HepG2 (cell line): Measurements from ENCODE around the gene PMVK. TPM values are rescaled to one million over a fixed set of nuclear protein-coding genes. Genes with fewer than 3 reads are reported as not detected.
A peak's percentile ranks its signal among the peaks of the same experiment; 100 is the strongest.

ENCODE experiments used
- JUN ChIP-seq: sonication (generic); formaldehyde crosslinking; IDR thresholded peaks from 2 replicates; pipeline ENCODE4 v1.4.0; 2020; ENCODE audit warnings: mild to moderate bottlenecking, missing genetic modification reagents
- KDM5B ChIP-seq: sonication (generic); formaldehyde crosslinking; IDR thresholded peaks from 2 replicates; pipeline ENCODE4 v1.4.0; 2020; ENCODE audit warnings: missing genetic modification reagents, mild to moderate bottlenecking, borderline replicate concordance
- KLF11 ChIP-seq: IDR thresholded peaks from 2 replicates; pipeline ENCODE4 v1.6.1; 2016; ENCODE audit warnings: missing compliant biosample characterization
- KMT2A ChIP-seq: sonication (generic); formaldehyde crosslinking; IDR thresholded peaks from 2 replicates; pipeline ENCODE4 v1.4.0; 2020; ENCODE audit warnings: missing genetic modification reagents
- NFRKB ChIP-seq: fragments of 450-650 bp; IDR thresholded peaks from 2 replicates; pipeline ENCODE4 v1.6.1; 2017
- PAWR ChIP-seq: sonication (generic); formaldehyde crosslinking; IDR thresholded peaks from 2 replicates; pipeline ENCODE4 v1.4.0; 2020; ENCODE audit warnings: missing genetic modification reagents, mild to moderate bottlenecking, borderline replicate concordance
- RXRA ChIP-seq: sonication (generic); formaldehyde crosslinking; IDR thresholded peaks from 2 replicates; pipeline ENCODE4 v1.5.1; 2020; ENCODE audit warnings: missing genetic modification reagents
- RXRB ChIP-seq: IDR thresholded peaks from 2 replicates; pipeline ENCODE4 v1.6.1; 2016; ENCODE audit warnings: borderline replicate concordance, missing genetic modification reagents, missing compliant biosample characterization
- SMAD1 ChIP-seq: sonication (generic); formaldehyde crosslinking; IDR thresholded peaks from 2 replicates; pipeline ENCODE4 v1.4.0; 2020; ENCODE audit warnings: missing genetic modification reagents, low read depth, mild to moderate bottlenecking, borderline replicate concordance
- SMAD3 ChIP-seq: sonication (generic); formaldehyde crosslinking; IDR thresholded peaks from 2 replicates; pipeline ENCODE4 v1.4.0; 2020; ENCODE audit warnings: missing genetic modification reagents
- SP140L ChIP-seq: sonication (generic); formaldehyde crosslinking; IDR thresholded peaks from 2 replicates; pipeline ENCODE4 v1.4.0; 2020; ENCODE audit warnings: missing genetic modification reagents, borderline replicate concordance
- YEATS4 ChIP-seq: sonication (generic); formaldehyde crosslinking; IDR thresholded peaks from 2 replicates; pipeline ENCODE4 v1.4.0; 2020; ENCODE audit warnings: missing genetic modification reagents, borderline replicate concordance
- ZNF136 ChIP-seq: sonication (generic); formaldehyde crosslinking; IDR thresholded peaks from 2 replicates; pipeline ENCODE4 v1.8.1; 2022; ENCODE audit warnings: low read depth, mild to moderate bottlenecking, moderate library complexity, missing genetic modification reagents
- ZNF549 ChIP-seq: sonication (generic); formaldehyde crosslinking; IDR thresholded peaks from 2 replicates; pipeline ENCODE4 v1.5.0; 2020; ENCODE audit warnings: missing genetic modification reagents
- ZNF552 ChIP-seq: sonication (generic); formaldehyde crosslinking; IDR thresholded peaks from 2 replicates; pipeline ENCODE4 v1.9.0; 2022; ENCODE audit warnings: missing genetic modification reagents, mild to moderate bottlenecking, borderline replicate concordance
- polyA plus RNA-seq, 8 experiments: library from polyadenylated mRNA; depleted of rRNA in 3 of 8; stranded (reverse) in 7 of 8; unstranded in 1 of 8; fragments of >200 nt; fragmentation: Illumina TruSeq in 4 of 8; extraction: Trizol in 4 of 8; gene quantifications; 2 replicates each; pipeline versions ENCODE4 v1.2.1 to v1.2.3, GENCODE V29; 2011 to 2016; ENCODE audit warnings: low read depth in 4 of 8, missing spikeins in 1 of 8, mixed read lengths in 1 of 8; ENCODE audit not compliant: insufficient read depth in 1 of 8
- total RNA-seq, 5 experiments: library from RNA; depleted of rRNA; stranded (reverse); fragments of >200 nt; fragmentation: Illumina TruSeq; extraction: Trizol; gene quantifications; 2 replicates each; pipeline ENCODE4 v1.2.3, GENCODE V29; 2016; ENCODE audit warnings: low read depth in 1 of 5
- TF ChIP-seq, protein P1 (sequence below), 2 experiments: fragments of 450-650 bp in 1 of 2; sonication (generic) in 1 of 2; formaldehyde crosslinking in 1 of 2; IDR thresholded peaks; 2 replicates each; pipeline versions ENCODE4 v1.6.1 to v1.8.0; 2016 to 2022; ENCODE audit warnings: antibody characterized with exemption in 1 of 2, mild to moderate bottlenecking in 1 of 2, missing genetic modification reagents in 1 of 2
- TF ChIP-seq, protein P2 (sequence below), 2 experiments: sonication (generic) in 1 of 2; formaldehyde crosslinking in 1 of 2; IDR thresholded peaks; 2 replicates each; pipeline versions ENCODE4 v1.4.0 to v1.6.1; 2016 to 2020; ENCODE audit warnings: borderline replicate concordance in 1 of 2, low read depth in 1 of 2, mild to moderate bottlenecking in 1 of 2, missing genetic modification reagents in 1 of 2

The PMVK gene
- total and polyA plus RNA-seq, 2 of the 13 experiments (the other 11 are each of a cell fraction or from before 2014, with no cell fraction given) = 3.9 to 12.6 TPM

GRCh38 chr1:154931940-154932487 lies 4.5 kb downstream of the PMVK start (continued):
- TF ChIP-seq NFRKB (no peak), KDM5B (peak; percentile 49; the same call in 1 of the 2 replicates), RXRB (CRISPR knock-in tag) (no peak), SMAD1 (CRISPR knock-in tag) (no peak), SP140L (CRISPR knock-in tag) (no peak), KMT2A (CRISPR knock-in tag) (no peak), RXRA (CRISPR knock-in tag) (no peak; the same call in 1 of the 2 replicates), KLF11 (CRISPR knock-in tag) (no peak), ZNF552 (CRISPR knock-in tag) (no peak), ZNF549 (CRISPR knock-in tag) (peak; percentile 98), SMAD3 (CRISPR knock-in tag) (no peak), ZNF136 (0 out of 2 replicates have a peak, but pooled peaks have one; percentile 41), JUN (CRISPR knock-in tag) (no peak), YEATS4 (CRISPR knock-in tag) (no peak), PAWR (CRISPR knock-in tag) (no peak)
- TF ChIP-seq, protein P1, sequence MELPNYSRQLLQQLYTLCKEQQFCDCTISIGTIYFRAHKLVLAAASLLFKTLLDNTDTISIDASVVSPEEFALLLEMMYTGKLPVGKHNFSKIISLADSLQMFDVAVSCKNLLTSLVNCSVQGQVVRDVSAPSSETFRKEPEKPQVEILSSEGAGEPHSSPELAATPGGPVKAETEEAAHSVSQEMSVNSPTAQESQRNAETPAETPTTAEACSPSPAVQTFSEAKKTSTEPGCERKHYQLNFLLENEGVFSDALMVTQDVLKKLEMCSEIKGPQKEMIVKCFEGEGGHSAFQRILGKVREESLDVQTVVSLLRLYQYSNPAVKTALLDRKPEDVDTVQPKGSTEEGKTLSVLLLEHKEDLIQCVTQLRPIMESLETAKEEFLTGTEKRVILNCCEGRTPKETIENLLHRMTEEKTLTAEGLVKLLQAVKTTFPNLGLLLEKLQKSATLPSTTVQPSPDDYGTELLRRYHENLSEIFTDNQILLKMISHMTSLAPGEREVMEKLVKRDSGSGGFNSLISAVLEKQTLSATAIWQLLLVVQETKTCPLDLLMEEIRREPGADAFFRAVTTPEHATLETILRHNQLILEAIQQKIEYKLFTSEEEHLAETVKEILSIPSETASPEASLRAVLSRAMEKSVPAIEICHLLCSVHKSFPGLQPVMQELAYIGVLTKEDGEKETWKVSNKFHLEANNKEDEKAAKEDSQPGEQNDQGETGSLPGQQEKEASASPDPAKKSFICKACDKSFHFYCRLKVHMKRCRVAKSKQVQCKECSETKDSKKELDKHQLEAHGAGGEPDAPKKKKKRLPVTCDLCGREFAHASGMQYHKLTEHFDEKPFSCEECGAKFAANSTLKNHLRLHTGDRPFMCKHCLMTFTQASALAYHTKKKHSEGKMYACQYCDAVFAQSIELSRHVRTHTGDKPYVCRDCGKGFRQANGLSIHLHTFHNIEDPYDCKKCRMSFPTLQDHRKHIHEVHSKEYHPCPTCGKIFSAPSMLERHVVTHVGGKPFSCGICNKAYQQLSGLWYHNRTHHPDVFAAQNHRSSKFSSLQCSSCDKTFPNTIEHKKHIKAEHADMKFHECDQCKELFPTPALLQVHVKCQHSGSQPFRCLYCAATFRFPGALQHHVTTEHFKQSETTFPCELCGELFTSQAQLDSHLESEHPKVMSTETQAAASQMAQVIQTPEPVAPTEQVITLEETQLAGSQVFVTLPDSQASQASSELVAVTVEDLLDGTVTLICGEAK (IDR thresholded peaks at IDR 0.05) = no peak
- TF ChIP-seq, protein P1 (CRISPR knock-in tag; IDR thresholded peaks at IDR 0.05) = peak; percentile 51; the same call in 1 of the 2 replicates
- TF ChIP-seq, protein P2, sequence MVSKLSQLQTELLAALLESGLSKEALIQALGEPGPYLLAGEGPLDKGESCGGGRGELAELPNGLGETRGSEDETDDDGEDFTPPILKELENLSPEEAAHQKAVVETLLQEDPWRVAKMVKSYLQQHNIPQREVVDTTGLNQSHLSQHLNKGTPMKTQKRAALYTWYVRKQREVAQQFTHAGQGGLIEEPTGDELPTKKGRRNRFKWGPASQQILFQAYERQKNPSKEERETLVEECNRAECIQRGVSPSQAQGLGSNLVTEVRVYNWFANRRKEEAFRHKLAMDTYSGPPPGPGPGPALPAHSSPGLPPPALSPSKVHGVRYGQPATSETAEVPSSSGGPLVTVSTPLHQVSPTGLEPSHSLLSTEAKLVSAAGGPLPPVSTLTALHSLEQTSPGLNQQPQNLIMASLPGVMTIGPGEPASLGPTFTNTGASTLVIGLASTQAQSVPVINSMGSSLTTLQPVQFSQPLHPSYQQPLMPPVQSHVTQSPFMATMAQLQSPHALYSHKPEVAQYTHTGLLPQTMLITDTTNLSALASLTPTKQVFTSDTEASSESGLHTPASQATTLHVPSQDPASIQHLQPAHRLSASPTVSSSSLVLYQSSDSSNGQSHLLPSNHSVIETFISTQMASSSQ (IDR thresholded peaks at IDR 0.05; ENCODE audit: low read depth) = no peak
- TF ChIP-seq, protein P2 (CRISPR knock-in tag; IDR thresholded peaks at IDR 0.05; ENCODE audit: borderline replicate concordance) = 0 out of 2 replicates have a peak, but pooled peaks have one; percentile 21
